Smooth muscle cell of the brain vasculature (primary cell): ENCODE results near the gene FPR1.

ENCODE experiments used
- DNase-seq: peaks from one replicate; pipeline ENCODE4 v3.0.0-alpha.2; 2012; ENCODE audit warnings: low read depth, low spot score

Gene FPR1

DNA sequence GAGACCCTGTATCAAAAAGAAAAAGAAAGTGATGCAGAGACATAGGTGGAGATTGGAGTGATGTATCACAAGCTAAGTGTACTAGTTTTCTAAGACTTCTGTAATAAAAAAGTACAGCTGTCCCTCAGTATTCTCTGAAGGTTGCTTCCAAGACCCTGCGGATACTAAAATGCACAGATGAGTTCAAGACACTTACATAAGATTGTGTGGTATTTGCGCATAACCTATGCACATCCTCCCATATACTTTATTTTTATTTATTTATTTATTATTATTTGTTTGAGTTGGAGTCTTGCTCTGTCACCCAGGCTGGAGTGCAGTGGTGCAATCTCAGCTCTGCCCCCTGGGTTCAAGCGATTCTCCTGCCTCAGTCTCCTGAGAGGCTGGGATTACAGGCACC lies 14.3 kb downstream of the FPR1 start:
- no peak for DNase-seq

DNA sequence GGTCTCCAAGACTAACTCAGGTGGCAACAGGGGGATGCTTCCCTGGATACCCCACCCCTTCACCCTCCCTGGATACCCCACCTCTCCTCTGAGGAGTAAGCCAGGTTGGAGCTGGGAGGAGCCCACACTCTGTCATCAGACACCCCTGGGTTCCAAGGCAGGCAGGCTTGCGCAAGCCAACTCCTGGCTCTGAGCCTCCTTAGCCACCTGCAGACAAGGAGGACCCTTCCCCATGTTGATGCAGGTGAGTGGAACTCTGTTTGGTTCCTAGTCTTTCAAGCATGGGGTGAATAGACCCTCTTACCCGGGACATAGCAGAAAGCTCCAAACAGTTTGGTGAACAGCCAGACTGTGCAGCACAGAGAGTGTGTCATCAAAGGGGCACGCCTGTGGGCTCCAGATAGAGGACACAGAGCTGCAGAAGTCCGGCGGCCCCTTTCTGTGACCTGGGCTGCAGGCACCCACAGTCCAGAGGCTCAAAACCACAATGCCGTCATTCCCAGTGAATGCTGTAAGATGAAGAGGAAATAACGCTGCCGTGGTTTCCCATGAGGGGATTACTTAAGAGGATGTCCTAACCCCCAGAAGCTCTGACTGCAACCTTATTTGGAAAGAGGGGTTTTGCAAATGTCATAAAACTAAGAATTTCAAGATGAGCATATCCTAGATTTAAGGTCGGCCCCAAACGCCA lies 15.8 kb downstream of the FPR1 start:
- no peak for DNase-seq

DNA sequence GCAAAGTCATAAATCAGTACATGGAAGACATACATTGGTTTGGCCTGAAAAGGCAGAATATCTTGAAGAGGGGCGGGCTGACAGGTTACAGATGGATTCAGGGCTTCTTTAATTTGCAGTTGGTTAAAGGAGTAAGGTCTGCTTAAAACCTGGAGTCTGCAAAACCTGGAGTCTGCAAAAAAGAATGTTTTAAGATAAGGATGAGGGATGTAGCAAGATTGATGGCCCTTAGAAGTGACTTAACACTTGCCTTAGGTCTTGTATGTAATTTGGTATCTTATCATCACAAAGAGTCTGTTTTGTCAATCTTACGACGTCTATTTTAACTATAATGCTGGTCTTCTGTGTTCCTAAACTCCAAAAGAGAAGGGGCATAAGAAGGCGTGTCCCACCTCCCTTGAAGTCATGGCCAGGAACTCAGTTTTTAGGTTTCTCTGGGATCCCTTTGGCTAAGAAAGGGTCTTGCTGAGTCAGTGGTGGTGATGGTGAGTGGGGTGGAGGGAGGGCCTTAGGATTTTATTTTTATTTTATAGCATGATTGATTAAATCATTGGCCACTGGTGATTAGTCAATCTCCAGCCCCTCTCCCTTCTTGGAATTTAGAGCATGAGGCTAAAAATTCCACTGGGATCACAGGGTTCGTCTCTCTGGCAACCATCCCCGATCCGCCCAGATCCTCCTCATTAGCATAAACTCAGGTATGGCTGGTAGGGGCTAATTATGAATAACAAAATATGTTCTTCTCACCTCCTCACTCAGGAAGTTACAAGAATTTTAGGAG lies 17.7 kb downstream of the FPR1 start:
- DNase-seq: no peak

GRCh38 chr19:51729781-51730180 lies 21.9 kb downstream of the FPR1 start:
- DNase-seq: no peak

DNA sequence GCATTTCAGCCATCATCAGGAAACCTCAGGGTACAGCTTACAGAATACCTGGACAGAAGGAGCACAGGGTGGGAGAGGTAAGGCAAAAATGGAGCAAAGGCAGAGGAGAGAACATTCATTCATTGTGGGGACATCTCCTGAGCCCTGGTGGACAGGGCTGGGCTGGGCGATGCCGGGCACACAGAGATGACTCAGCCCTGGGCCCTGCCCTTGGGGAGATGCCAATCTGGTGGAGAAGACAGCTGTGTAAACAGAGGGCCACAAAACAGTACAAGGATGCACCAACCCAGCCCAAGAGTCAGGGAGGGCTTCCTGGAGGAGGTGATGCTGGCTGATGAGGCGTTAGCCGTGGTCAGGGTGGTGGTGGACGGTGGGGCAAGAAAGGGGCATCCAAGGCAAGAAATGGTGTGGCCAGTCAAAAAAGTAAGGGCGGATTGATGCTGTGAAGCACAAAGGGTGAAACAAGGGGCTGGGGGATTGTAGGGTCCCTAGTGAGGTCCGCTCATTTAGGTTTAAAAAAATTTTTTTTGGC lies 24.3 kb downstream of the FPR1 start:
- DNase-seq: no peak

- no peak for DNase-seq
Measured at GRCh38 chr19:51726049-51726448, 25.6 kb downstream of the FPR1 start.

GRCh38 chr19:51724543-51724942 lies 27.1 kb downstream of the FPR1 start:
- DNase-seq: no peak

- no peak for DNase-seq
Measured at GRCh38 chr19:51722492-51722891, 29.2 kb downstream of the FPR1 start.

DNA sequence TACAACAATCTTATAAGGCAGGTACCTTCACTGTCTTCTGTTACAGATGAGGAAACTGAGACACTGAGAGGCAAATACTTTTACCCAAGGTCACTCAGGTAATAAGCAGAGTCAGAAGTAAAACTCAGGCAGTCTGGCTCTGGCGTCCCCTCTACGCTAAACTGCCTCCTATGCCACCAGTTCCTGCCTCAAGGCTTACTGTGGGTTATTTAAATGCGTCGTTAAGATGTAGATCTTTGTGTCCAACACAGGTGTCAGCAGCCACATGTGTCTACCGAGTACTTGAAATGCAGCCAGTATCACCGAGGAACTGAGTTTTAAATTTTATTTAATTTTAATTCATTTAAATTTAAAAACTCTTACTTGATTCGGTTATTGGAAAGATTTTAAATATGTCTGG lies 29.8 kb downstream of the FPR1 start:
- no peak for DNase-seq

GRCh38 chr19:51719251-51719988 lies 32.3 kb downstream of the FPR1 start:
- DNase-seq: no peak

DNA sequence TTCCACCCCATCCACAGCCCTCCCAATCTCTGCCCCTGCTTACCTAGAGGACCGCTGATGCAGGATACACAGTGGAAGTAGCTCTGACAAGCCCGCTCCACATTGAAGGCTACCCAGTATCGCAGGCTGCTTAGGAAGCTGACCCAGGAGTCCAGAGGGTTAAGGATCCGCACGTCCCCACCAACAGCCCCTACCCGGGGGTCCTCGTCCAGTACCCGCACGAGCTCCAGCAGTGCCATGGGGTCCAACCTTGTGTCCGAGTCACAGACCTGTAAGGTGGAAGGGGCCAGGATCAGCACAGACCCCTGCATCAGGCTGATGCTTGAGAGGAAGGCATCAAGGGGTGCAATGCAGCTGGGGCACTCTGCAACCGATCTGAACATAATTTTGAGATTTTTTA lies 34.8 kb downstream of the FPR1 start:
- DNase-seq: no peak

DNA sequence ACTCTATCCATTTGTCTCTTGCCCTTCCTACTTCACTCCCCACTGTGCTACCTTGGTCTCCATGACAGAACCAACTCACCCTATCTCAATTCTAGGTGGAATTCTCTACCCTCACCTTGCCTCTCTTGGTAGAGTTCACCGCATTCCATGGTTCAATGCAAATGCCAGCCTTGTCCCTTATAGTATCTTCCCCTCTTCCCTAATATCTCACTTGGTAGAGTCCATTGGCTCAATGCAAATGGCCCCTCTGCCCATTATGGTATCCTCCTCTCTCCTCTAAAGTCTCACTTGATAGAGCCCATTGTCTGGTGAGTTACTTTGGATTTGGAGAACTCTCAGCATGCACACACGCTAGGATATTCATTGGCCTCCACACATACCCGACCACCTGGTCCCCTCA lies 35.8 kb downstream of the FPR1 start:
- DNase-seq: no peak

DNA sequence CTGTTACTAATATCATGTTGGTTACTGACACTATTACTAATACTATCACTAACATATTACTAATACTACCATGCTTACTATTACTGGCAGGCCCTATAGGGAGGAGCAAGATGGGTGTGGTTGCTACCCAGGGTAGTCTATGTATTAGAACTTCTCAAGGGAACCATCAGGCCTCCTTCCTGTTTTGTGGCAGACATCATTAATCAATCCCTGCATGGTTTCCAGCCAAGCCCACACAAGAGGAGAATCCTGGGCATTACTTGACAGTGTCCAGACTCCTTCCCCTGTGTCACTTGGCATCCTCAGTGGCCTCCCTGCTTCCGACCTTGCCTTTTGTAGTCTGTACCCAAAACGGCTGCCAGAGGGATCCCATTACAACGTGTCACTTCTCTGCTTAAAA lies 36.8 kb downstream of the FPR1 start:
- no peak for DNase-seq

DNA sequence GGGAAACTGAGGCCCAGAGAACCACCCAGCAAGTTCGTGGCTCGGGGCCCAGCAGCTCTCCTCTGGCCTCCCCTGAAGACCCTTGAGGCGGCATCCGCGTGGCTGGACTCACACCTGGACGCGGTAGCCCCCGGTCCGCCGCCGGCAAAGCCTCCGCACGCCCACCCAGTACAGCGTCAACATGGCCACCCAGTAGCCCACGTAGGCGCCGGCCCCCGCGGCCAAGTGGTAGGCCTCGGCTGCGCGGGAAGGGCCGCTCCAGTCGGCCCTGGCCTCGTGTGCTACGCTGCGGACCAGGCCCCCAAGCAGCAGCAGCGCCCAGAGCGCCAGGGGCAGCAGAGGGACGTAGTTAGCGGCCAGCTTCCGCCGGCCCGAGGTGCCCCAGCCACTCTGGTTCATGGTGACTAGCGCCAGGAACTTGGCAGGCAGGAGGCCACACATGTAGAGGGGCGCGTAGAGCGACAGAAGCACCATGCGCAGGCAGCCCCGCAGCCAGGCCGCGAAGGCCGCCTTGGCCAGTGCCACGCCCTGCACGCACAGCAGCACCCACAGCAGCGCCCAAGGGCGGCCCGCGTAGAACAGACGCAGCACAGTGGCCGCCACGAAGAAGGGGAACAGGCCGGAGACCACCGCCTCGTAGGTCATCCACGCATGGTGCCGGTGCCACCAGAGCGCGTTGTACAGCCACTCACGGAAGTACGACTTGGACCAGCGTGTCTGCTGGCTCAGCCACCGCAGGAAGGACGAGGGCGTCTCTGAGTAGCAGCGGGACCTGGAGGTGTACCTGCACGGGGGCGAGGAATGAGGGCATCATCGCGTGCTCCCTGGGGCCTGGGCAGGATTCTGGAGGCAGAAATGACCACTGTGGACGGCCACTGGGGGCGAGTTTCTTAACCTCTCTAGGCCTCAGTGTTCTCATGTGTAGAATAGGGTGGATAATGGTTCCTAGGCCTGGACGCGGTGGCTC lies 38.1 kb downstream of the FPR1 start:
- DNase-seq: no peak

DNA sequence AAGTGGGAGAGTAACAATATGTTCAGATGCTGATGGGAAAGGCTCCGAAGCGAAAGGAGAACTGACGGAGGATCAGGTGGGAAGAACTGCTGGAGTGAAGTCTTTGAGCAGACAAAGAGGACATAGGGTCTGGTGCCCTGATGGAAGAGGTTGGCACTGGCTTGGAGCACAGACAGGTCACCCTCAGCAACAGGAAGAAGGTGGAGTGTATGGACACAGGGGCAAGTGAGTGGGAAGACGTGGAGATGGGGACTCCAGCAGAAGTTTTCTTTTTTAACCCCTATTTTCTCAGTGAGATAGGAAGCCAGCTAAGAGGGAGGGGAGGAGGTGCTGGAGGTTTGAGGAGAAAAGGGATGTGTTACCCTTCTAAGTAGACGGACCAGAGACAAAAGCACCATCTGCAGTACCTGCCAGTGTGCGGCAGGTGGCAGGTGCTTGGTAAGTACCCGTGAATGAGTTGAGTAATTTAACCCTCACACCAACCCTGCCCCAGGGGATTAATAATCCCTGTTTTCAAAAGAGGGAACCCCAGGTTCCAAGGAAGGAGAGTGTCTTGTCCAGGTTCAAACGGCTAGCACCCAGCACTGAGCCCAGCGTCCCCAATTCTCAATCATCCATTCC lies 39.1 kb downstream of the FPR1 start:
- no peak for DNase-seq

GRCh38 chr19:51711702-51712101 lies 40.0 kb downstream of the FPR1 start:
- no peak for DNase-seq

GRCh38 chr19:51710163-51710562 lies 41.5 kb downstream of the FPR1 start:
- DNase-seq: no peak

DNA sequence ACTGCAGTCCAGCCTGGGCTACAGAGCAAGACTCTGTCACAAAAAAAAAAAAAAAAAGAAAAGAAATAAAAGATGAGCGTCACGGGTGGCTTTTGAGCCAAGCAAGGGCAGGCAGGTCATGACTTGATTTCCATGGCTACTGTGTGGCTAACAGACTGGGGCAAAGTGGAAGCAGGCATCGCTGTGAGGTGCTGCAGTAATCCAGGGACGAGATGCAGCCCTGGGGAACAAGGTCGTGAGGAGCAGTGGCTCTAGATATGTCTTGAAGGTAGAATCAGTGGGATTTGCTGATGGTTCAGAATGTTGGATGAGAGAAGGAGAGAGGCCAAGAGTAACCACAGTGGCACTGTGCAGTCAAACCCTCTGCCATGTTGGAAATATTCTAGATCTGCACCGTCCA lies 42.1 kb downstream of the FPR1 start:
- DNase-seq: no peak

DNA sequence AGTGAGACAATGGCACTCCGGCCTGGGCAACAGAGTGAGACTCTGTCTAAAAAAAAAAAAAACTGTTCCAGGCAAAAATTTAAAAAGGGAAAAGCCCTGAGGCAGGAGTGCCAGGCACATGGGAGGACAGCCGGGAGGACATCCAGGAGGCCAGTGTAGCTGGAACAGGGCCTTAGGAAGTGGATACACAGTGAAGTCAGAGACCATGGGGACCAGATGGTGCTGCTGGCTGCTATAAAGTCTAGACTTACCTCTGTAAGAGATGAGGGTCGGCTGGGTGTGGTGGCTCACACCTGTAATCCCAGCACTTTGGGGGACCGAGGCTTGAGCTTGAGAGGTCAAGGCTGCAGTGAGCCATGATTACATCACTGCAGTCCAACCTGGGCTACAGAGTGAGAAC lies 42.9 kb downstream of the FPR1 start:
- DNase-seq: no peak

DNA sequence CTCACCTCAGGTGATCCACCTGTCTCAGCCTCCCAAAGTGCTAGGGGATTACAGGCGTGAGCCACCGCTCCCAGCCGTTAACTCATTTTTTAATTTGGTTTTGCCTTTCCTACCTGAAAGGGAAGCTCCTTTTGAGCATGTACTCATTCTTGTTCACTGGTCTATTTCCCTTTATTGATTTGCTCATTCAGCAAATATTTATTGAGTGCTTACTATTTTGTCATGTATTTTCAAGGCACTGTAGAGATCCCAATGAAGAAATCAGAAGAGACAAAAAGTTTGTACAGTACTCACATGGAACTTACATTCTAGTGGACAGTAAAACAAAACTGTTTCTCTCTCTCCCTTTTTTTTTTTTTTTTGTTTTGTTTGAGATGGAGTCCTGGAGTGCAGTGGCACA lies 44.8 kb downstream of the FPR1 start:
- DNase-seq: no peak

- DNase-seq: no peak
Measured at GRCh38 chr19:51706296-51706695, 45.4 kb downstream of the FPR1 start.
